Measurements from ENCODE around the gene CTF1. TPM values are rescaled to one million over a fixed set of nuclear protein-coding genes. Genes with fewer than 3 reads are reported as not detected.

The CTF1 gene
- total RNA-seq, 1 experiment from 2014 or later, result 1.4 TPM

- no peak for TF ChIP-seq ZNF121 (CRISPR knock-in tag; IDR thresholded peaks at IDR 0.05)
- TF ChIP-seq ATF1 (CRISPR knock-in tag; IDR thresholded peaks at IDR 0.05), result no peak
- peak; percentile 92; the same call in 1 of the 2 replicates for TF ChIP-seq FOXP1 (CRISPR knock-in tag; IDR thresholded peaks at IDR 0.05; ENCODE audit: borderline replicate concordance)
- 0 out of 2 replicates have a peak, but pooled peaks have one; percentile 62 for TF ChIP-seq JUN (CRISPR knock-in tag; IDR thresholded peaks at IDR 0.05)
- TF ChIP-seq ZNF138 (CRISPR knock-in tag; conservative IDR thresholded peaks at IDR 0.05), result no peak
- TF ChIP-seq ZNF317 (CRISPR knock-in tag; IDR thresholded peaks at IDR 0.05; ENCODE audit: borderline replicate concordance, low read depth), result no peak
- no peak for TF ChIP-seq HMGA2 (CRISPR knock-in tag; IDR thresholded peaks at IDR 0.05)
- no peak for TF ChIP-seq ZNF532 (CRISPR knock-in tag; IDR thresholded peaks at IDR 0.05; ENCODE audit: borderline replicate concordance)
- TF ChIP-seq ZBTB21 (CRISPR knock-in tag; IDR thresholded peaks at IDR 0.05; ENCODE audit: borderline replicate concordance), result no peak; the same call in 1 of the 2 replicates
- peak; percentile 51; the same call in 1 of the 2 replicates for TF ChIP-seq IRF2 (CRISPR knock-in tag; IDR thresholded peaks at IDR 0.05; ENCODE audit: borderline replicate concordance, low read depth)
- no peak for TF ChIP-seq IRF1 (CRISPR knock-in tag; IDR thresholded peaks at IDR 0.05)
- no peak for TF ChIP-seq ZNF232 (CRISPR knock-in tag; IDR thresholded peaks at IDR 0.05)
- TF ChIP-seq CTCF (IDR thresholded peaks at IDR 0.05), result no peak
- TF ChIP-seq GABPB1 (CRISPR knock-in tag; IDR thresholded peaks at IDR 0.05), result peak; percentile 58
- no peak for TF ChIP-seq SOX15 (CRISPR knock-in tag; IDR thresholded peaks at IDR 0.05)
- 0 out of 2 replicates have a peak, but pooled peaks have one; percentile 42 for TF ChIP-seq PRRX2 (CRISPR knock-in tag; IDR thresholded peaks at IDR 0.05)
- 0 out of 2 replicates have a peak, but pooled peaks have one; percentile 33 for TF ChIP-seq ERG (CRISPR knock-in tag; IDR thresholded peaks at IDR 0.05)
- no peak for TF ChIP-seq CDX4 (CRISPR knock-in tag; IDR thresholded peaks at IDR 0.05; ENCODE audit: borderline replicate concordance)
- peak; percentile 58; the same call in 1 of the 2 replicates for TF ChIP-seq USF1 (CRISPR knock-in tag; IDR thresholded peaks at IDR 0.05)
- no peak for TF ChIP-seq ZNF423 (CRISPR knock-in tag; IDR thresholded peaks at IDR 0.05)
- peak; percentile 74; the same call in 1 of the 2 replicates for TF ChIP-seq E2F4 (CRISPR knock-in tag; IDR thresholded peaks at IDR 0.05; ENCODE audit: borderline replicate concordance, low read depth)
- TF ChIP-seq SP1 (CRISPR knock-in tag; conservative IDR thresholded peaks at IDR 0.05), result peak; percentile 94
- peak; percentile 82 for TF ChIP-seq ESRRA (CRISPR knock-in tag; IDR thresholded peaks at IDR 0.05; ENCODE audit: borderline replicate concordance)
- 0 out of 2 replicates have a peak, but pooled peaks have one; percentile 63 for TF ChIP-seq RELA (CRISPR knock-in tag; IDR thresholded peaks at IDR 0.05; ENCODE audit: borderline replicate concordance)
- TF ChIP-seq ATF3 (CRISPR knock-in tag; conservative IDR thresholded peaks at IDR 0.05), result peak; percentile 78; the same call in 1 of the 2 replicates
Observed at GRCh38 chr16:30893744-30894539, 2.5 kb upstream of the CTF1 start, which contains the start of gene BCL7C (continued).
